T-helper 2 cell treated with Interferon-gamma antibody and Interleukin-4, amounts not matched to agents 100 ng/mL and 5 ng/mL, for 36 hours (primary cell): ENCODE results near the gene NHS. TPM values are rescaled to one million over a fixed set of nuclear protein-coding genes. Genes with fewer than 3 reads are reported as not detected.
"Not testable (repeated sequence)": the region's sequence is repeated elsewhere in the genome, so short reads cannot be mapped to it uniquely, and the experiment has no call there.

Experiments used
- intact Hi-C: fragments of 100-400 bp; cut with micrococcal nuclease; formaldehyde crosslinking; loops from one replicate; pipeline ENCODE4 v1.15.1; 2023
- total RNA-seq: library from RNA; stranded (reverse); gene quantifications from 2 replicates; pipeline ENCODE4 v1.2.3, GENCODE V29; 2022

Gene NHS
- total RNA-seq, 1 donor from 2014 or later = 0.70 TPM

DNA sequence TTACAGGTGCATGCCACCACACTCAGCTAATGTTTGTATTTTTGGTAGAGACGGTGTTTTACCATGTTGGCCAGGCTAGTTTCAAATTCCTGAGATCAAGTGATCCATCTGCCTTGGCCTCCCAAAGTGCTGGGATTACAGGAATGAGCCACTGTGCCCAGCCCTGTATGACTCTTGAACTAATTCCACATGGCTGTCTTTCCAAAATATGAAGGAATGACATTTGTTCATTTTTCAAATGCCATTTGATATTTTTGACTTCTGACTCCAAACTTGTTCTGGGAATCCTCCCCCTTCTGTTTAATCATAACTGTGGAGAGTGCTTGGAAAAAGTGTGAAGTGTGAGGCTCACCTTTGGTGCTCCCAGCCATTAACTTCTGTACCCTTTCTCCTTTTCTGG, 119.2 kb downstream of the NHS start:
- intact Hi-C loops = no loop called here

DNA sequence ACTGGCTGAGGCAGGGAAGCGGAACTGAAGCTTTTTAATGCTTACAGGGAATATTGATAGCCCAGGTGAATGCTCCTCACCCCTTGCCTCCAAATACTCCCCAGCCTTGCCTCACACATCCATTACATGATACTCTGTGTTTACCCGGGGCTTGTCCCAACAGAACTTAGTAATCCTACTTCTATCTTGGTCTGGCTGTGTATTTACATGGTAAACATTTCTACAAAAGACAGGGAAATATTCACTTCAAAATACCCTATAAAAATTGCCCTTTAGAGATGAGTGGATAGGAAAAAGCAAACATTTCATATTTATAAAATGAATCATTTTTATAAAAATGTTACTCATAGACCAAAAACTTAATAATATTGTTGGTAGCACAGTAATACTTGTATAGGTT, 120.1 kb downstream of the NHS start:
- intact Hi-C loops = no loop called here

- intact Hi-C loops = no loop called here
Measured at GRCh38 chrX:17496407-17496806, 121.4 kb downstream of the NHS start.

GRCh38 chrX:17497193-17497592, 122.2 kb downstream of the NHS start:
- intact Hi-C loops = no loop called here

DNA sequence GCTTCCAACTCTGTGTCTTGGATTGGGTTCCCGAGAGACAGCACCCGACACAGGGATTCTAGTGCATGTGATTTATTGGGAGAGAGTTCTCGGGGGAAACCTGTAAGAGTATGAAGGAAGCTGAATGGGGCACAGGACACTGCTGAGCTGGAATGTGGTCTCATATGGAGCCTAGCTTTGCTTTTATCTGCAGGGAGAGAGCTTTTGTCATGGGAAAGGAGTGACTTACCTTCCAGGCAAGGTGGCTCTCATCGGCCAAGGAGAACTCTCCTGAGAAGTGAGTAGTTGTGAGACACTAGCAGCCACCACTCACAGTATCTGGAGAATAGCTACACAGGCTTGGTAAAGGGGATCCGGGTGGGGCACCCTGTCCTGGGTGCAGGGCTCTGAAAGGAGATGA, 124.5 kb downstream of the NHS start:
- intact Hi-C loops = no loop called here

- intact Hi-C loops = no loop called here
Measured at GRCh38 chrX:17500145-17500579, 125.2 kb downstream of the NHS start.

DNA sequence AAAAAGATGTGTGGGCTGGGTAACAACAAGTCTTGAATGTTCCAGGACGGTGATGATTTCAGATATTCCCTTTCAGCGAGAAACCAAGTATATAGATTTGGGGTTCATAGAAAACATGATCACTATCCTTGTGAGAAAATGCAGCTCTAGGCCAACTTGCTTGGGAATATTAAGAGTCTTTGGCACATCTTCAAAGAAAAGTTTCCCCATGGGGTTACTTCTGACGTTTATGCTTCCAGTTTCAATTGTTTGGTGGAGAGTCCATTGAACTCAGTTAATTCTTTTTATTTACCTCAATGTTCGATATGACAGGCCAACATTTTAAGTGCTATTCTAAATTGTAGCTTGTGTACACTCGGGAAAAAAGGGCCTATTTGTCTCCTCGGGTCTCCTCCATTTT, 126.7 kb downstream of the NHS start:
- intact Hi-C loops = no loop called here

DNA sequence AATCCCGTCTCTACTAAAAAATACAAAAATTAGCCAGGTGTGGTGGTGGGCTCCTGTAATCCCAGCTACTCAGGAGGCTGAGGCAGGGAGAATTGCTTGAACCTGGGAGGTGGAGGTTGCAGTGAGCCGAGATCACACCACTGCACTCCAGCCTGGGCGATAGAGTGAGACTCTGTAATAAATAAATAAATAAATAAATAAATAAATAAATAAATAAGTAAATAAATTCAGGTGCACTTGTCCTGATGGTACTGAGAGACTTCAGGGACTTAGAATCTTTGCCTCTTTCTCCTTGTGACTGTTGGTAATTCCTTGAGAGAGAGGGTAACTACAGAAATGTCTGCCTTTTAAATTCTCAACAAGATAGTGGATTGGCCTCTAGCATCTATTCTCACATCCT, 131.4 kb downstream of the NHS start:
- intact Hi-C loops = not testable (repeated sequence)

GRCh38 chrX:17511556-17511955, 136.6 kb downstream of the NHS start:
- intact Hi-C loops = no loop called here

DNA sequence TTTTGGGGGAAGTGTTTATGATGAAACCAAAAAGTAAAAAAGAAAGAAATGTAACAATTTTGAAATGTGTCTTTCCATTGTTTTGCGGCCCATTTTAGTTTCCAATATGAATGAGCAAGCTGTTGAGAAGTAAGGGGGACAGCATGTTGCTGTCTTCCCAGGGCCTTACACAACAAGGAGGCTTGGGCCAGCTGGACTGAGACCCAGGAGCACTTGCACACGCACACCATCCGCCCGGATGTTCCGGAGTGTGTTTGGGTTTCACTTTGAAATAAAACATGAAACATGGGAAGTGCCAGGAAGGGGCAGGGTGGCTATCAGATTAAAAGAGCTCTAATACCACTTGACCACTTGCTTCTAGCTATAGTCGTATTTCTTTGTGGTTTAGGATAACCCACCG, 144.4 kb downstream of the NHS start:
- intact Hi-C loops = no loop called here

DNA sequence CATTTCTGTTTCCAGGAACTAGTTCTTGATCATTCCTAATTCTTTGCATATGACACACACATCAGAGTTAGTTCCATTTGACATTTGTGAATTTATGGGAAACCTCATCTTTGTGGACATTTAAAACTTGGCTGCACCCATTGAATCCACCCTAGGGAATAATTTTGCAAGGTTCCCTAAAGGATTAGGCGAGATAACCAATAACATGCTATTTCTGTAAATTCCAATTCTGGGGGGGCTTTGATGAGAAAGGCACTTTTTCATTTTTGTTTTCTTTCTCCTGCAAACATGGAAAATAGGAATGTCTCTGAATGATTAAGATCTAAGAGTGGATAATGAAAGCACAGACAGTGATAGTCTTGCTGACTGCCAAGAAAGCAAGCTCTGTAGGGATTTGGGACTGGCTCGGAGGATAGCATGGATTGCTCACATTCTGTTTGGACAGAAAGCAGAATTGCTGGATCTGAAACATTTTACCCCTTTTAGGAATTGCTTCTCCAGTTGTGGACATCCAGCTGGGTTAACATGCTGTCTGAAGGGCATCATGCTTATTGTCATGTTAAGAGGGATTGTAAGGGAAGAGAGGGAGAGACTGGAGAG, 145.1 kb downstream of the NHS start:
- intact Hi-C loops = no loop called here

DNA sequence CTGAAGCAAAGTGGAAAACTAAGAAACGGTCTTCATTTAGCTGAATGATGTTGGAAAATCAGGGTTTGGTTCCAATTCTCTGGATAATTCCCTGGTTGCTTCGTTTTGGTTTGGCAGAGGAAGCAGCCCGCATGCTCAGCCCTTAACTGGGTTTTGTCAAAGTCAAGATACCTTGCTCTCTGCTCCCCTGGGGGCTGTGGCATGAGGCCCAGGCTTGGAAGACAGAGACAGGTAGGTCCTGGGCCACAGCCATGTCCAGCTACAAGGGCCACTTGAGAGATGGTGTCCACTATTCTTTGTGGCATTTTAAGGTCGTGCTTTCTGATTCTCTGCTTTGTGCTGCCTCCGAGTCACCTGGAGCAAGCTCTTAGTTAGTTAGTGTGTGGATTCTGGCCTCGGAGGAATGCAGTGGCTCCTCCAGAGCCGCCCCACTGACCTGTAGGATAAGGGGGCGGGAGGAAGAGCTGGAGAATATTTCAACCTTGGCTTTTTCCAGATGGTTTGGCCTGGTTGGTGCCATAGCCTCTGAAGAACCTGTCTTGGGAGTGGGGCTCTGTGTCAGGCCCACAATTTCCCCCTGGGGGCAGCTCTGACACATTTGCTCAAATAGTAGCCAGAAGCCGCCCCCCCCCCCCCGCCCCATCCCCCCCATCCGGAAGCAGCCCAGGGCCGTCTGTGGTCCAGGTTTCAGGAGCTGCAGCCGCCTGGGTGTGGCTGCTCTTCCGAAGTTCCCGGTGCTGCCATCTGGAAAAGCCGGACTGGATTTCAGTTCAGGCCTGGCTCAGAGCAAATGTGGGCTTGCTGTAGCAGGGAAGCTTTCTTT, 147.1 kb downstream of the NHS start:
- intact Hi-C loops = no loop called here

DNA sequence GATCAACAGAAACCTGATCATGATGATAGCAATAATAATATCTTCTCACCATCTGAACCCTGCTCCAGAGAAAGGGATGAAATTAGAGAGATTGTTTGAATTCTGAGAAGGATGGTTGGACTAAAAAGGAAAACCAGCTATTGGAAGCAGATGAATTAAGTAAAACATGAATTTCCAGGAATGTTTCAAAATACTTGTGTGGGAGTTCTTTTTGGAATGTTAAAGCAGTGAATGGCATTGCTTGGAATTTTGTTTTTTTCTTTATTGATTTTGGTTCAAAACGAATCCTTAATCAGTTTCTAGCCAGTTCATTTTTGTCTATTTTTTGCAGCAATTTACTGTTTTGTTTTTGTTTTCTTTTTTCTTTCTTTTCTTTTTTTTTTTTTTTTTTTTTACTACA, 150.3 kb downstream of the NHS start:
- intact Hi-C loops = no loop called here

GRCh38 chrX:17525762-17526555, 151.0 kb downstream of the NHS start:
- intact Hi-C loops = no loop called here

- intact Hi-C loops = no loop called here
Measured at GRCh38 chrX:17527135-17527701, 152.2 kb downstream of the NHS start.

DNA sequence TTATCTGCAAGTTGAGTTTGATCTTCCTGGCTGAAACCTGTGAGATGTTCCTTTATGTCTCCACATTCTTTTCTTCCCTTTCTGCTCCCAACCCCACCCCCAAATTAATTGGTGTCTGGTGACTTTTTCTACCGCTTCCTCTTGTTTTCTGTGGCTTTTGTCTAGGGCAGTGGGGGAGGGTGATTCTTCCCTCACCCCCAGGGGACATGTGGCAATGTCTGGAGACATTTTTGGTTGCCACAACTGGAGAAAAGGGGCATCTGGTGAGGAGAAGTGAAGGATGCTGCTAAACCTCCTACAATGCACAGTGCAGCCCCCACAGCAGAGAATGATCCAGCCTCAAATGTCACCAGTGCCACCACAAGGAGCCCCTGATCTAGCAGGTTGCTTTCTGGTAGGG, 152.9 kb downstream of the NHS start:
- intact Hi-C loops = no loop called here

DNA sequence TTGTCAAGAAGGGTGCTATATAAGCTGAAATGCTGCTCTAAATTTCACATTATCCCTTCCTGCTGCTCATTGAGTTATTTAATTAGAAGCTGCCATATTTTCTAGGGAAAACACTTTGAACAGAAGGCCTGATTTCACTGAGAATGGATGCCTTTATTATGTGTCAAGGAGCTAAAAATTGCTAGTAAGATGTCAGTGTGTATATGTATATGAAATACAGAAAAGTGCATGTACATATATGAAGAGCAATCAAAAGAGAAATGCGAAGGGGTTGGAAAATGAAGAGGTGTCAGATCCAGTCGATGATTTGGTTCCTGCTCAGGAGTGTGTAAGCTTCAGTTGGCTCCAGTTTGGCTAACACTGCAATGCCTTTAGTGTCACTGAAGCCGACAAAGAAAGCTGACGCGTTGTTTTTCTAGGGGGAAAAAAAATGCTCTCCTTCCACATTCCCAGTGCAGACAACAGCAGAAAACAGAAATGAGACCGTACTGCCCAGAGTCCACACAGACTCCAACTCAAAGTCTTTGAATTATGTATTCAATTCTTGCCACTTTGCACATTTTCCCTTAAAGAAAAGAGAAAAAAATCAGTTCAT, 154.2 kb downstream of the NHS start:
- intact Hi-C loops = no loop called here

DNA sequence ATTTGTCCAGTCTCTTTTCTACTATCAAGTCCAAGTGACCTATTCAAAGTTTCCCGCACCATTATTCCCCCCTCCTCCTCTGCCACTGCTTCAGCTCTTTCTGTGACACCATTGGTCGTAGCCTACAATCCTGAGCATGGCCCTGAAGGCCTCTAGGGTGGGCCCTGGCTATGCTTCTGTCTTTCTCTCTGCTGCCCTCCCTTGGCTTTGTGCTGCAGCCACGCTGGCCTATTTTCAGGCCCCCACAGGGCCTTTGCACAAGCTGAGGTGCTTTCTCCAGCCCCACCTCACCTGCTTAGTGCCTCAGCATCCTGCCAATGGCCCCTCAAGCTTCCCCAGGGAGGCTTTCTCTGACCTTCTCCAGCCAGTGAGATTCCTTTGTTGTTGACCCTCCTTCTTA, 156.5 kb downstream of the NHS start:
- intact Hi-C loops = no loop called here

DNA sequence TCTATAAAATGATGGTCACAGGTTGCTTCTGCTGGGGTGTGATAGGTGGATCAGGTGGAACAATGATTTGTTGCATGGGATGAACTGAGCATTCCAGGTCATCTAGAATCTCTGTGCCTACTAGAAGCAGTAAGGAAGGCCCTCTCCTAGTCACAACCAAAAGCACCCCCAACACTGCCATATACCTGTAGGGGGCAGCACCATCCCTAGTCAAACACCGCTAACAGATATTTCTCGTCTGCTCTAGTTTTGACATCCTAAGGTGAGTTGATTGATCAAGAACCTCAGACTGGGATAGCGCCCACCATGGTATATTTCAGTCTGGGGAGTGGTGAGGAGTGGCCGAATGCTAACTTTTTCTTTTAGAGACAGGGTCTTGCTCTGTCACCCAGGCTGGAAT, 160.2 kb downstream of the NHS start:
- intact Hi-C loops = loop anchor here (1.0 kb wide), 1 partner anchor 155 kb away; no protein-coding TSS in a partner anchor

GRCh38 chrX:17537723-17538243, 162.8 kb downstream of the NHS start:
- intact Hi-C loops = no loop called here

DNA sequence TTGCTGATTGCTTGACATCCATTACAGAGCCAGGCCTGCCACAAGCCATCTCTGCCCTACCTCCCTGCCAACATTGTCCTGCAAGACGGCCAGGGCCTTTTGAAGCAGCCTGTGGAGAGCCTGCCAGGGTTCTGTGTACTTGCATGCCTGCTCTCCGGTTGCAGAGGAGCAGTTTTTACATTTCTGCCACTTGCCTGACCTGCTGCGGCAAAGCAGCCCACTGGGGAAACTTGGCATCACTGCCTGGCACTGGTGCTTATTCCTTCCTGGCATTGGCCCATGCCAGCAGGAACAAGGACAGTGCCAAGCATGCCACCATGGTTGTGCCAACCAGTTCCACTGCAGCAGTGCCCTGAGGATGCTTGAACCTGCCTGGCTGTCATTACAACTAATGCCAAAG, 167.1 kb downstream of the NHS start:
- intact Hi-C loops = no loop called here
